OCI-LY3 (cell line): ENCODE measurements around the gene LPP.

Experiments
- H2AFZ ChIP-seq: fragments of 200-600, 300-600 bp; shearing (Covaris generic); 2 replicates; pipeline ENCODE4 v1.6.0; 2014; ENCODE audit warnings: antibody characterized with exemption, low read depth, low read length
- H3K27ac ChIP-seq: fragments of 200-600, 300-600 bp; sonication (generic); 2 replicates; pipeline ENCODE4 v1.5.1; 2014; ENCODE audit warnings: mild to moderate bottlenecking, low read length, moderate library complexity, mixed read lengths
- H3K27me3 ChIP-seq: fragments of 200-600, 300-600 bp; sonication (generic); 2 replicates; pipeline ENCODE4 v1.6.1; 2014; ENCODE audit warnings: low read depth, low read length, mixed read lengths
- H3K36me3 ChIP-seq: fragments of 200-600, 300-600 bp; sonication (generic); replicated peaks from 2 replicates; pipeline ENCODE3; 2014; ENCODE audit warnings: low read depth, low read length, mixed read lengths
- H3K4me1 ChIP-seq: fragments of 300-600, 200-600 bp; sonication (generic); 2 replicates; pipeline ENCODE4 v1.6.1; 2014; ENCODE audit warnings: low read length, mixed read lengths
- H3K4me2 ChIP-seq: fragments of 200-600, 300-600 bp; sonication (generic); 2 replicates; pipeline ENCODE4 v1.6.1; 2014; ENCODE audit warnings: low read length, mixed read lengths
- H3K4me3 ChIP-seq: fragments of 300-600, 200-600 bp; sonication (generic); 2 replicates; pipeline ENCODE4 v1.5.1; 2014; ENCODE audit warnings: antibody characterized with exemption, mild to moderate bottlenecking, low read length, moderate library complexity
- H3K79me2 ChIP-seq: fragments of 300-600, 200-600 bp; shearing (Covaris generic); 2 replicates; pipeline ENCODE4 v1.6.1; 2014; ENCODE audit warnings: mild to moderate bottlenecking, low read length, mixed read lengths
- H3K9ac ChIP-seq: fragments of 300-600, 200-600 bp; shearing (Covaris generic); 2 replicates; pipeline ENCODE4 v1.6.0; 2014; ENCODE audit warnings: mild to moderate bottlenecking, low read length, moderate library complexity
- H3K9me3 ChIP-seq: fragments of 200-600, 300-600 bp; shearing (Covaris generic); 2 replicates; pipeline ENCODE4 v1.6.1; 2014; ENCODE audit warnings: low read length, mixed read lengths; ENCODE audit not compliant: insufficient read depth
- H4K20me1 ChIP-seq: fragments of 200-600, 300-600 bp; sonication (generic); 2 replicates; pipeline ENCODE4 v1.6.1; 2016; ENCODE audit warnings: low read length, mixed read lengths; ENCODE audit not compliant: insufficient read depth
- EZH2phosphoT487 ChIP-seq: fragments of 200-600 bp; shearing (Covaris generic); IDR thresholded peaks from 2 replicates; pipeline ENCODE4 v1.6.1; 2018; ENCODE audit warnings: antibody characterized with exemption, mixed run types, low read depth
- TF ChIP-seq, protein P1 (sequence below): fragments of 200-600, 300-600 bp; sonication (generic); IDR thresholded peaks from 2 replicates; pipeline ENCODE4 v1.5.1; 2014; ENCODE audit warnings: antibody characterized with exemption, low read length, low read depth

LPP gene

DNA sequence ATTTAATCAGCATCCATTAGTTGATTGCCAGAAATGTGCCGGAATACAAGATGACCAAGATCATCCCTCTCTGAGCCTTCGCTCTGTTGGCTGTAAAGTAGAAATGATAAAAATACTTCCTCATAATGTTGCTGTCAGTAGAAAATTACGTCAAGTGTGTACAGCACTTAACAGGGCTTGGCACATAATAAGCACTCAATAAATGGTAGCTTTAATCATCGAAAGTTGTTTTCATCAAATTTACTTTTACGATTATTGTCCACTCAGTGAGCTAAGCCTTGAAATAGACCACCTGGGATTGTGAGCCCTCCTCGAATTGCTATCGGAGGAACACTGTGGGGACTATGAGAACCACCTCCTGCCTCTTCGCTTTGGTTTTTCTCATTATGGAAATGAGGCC is 716.5 kb downstream of the LPP start:
- TF ChIP-seq, protein P1, sequence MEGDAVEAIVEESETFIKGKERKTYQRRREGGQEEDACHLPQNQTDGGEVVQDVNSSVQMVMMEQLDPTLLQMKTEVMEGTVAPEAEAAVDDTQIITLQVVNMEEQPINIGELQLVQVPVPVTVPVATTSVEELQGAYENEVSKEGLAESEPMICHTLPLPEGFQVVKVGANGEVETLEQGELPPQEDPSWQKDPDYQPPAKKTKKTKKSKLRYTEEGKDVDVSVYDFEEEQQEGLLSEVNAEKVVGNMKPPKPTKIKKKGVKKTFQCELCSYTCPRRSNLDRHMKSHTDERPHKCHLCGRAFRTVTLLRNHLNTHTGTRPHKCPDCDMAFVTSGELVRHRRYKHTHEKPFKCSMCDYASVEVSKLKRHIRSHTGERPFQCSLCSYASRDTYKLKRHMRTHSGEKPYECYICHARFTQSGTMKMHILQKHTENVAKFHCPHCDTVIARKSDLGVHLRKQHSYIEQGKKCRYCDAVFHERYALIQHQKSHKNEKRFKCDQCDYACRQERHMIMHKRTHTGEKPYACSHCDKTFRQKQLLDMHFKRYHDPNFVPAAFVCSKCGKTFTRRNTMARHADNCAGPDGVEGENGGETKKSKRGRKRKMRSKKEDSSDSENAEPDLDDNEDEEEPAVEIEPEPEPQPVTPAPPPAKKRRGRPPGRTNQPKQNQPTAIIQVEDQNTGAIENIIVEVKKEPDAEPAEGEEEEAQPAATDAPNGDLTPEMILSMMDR = no peak
- no peak for TF ChIP-seq EZH2phosphoT487
- Histone ChIP-seq H3K79me2 (no peaks in the 10 kb centered on the region), H3K27ac (no peak overlapping the region), H3K9me3 (no peaks in the 10 kb centered on the region), H3K4me2 (no peak overlapping the region), H2AFZ (no peak overlapping the region), H3K4me1 (peaks cover 17% of the 10 kb centered on the region), H3K27me3 (no peaks in the 10 kb centered on the region), H3K9ac (no peak overlapping the region), H3K4me3 (no peak overlapping the region), H4K20me1 (no peaks in the 10 kb centered on the region), H3K36me3 (peaks cover 5% of the 10 kb centered on the region)

DNA sequence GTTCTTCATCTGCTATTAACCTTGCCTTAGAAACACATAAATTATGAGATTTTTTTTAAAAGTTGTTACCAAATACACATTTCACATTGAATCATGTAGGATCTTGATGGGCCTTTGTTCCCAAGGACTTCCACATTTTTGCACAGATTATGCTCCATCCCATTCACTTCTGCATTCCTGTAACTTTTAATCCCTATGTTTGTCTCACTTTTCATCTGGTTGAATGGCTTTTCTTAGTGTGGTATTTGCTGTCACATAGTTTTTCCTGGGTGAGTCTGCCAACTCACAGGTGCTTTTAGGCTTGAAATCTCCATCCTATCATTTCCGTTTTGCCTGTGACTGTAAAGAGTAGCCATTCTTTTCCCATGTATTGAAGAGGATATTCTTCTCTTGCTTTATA is 720.6 kb downstream of the LPP start:
- H3K36me3 ChIP-seq = peaks cover 5% of the 10 kb centered on the region
- no peak overlapping the region for H2AFZ ChIP-seq
- H3K4me1 ChIP-seq = no peaks in the 10 kb centered on the region
- H3K4me3 ChIP-seq = no peak overlapping the region
- H3K27me3 ChIP-seq = no peaks in the 10 kb centered on the region
- H3K9ac ChIP-seq = no peak overlapping the region
- no peaks in the 10 kb centered on the region for H4K20me1 ChIP-seq
- no peaks in the 10 kb centered on the region for H3K9me3 ChIP-seq
- no peaks in the 10 kb centered on the region for H3K79me2 ChIP-seq
- no peak for TF ChIP-seq EZH2phosphoT487
- TF ChIP-seq, protein P1 = no peak
- H3K27ac ChIP-seq = no peak overlapping the region
- H3K4me2 ChIP-seq = no peak overlapping the region

DNA sequence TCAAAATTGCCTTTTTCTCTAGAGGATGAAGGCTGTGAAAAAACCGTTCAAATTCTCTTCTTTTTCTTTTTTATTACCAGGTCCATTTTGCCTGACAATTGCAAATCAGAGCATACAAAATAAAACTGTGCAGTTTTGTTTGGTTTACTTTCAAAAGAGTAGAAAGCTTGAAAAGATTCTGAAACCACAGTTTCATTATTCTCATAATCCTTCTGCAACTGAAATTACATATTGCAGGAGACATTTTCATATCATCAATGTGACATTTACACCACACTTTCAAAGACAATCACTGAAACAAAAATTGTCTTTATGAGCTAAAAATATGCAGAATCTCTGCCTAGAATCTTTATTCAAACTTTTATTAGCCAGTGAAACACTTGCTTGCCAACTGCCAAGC is 721.5 kb downstream of the LPP start:
- peaks cover 5% of the 10 kb centered on the region for H3K36me3 ChIP-seq
- H3K27ac ChIP-seq = no peak overlapping the region
- no peaks in the 10 kb centered on the region for H4K20me1 ChIP-seq
- no peak overlapping the region for H3K4me3 ChIP-seq
- H3K79me2 ChIP-seq = no peaks in the 10 kb centered on the region
- no peaks in the 10 kb centered on the region for H3K27me3 ChIP-seq
- H3K9me3 ChIP-seq = no peaks in the 10 kb centered on the region
- no peak overlapping the region for H3K9ac ChIP-seq
- no peak for TF ChIP-seq EZH2phosphoT487
- TF ChIP-seq, protein P1 = no peak
- H3K4me2 ChIP-seq = no peak overlapping the region
- no peak overlapping the region for H2AFZ ChIP-seq
- no peaks in the 10 kb centered on the region for H3K4me1 ChIP-seq

DNA sequence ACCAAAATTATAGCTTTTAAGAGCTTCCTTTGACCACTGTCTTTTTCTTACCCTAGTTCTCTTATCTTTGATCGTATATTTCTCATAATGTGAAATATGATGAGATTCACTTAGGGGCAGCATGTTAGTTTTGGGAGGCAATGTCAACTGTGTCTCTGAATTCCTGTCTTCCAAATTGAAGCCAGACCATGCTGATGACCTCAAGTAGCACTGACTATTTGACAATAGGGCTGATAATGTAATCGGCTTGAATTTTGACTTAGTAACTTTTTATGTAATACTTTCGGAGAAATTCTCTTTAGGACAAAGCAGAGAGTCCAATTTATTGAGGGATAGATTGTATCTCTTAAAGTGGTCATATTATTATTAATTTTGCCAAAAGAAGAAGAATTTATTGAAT is 722.4 kb downstream of the LPP start:
- Histone ChIP-seq H4K20me1 (no peaks in the 10 kb centered on the region), H3K27ac (no peak overlapping the region), H3K4me2 (no peak overlapping the region), H3K27me3 (no peaks in the 10 kb centered on the region), H3K9ac (no peak overlapping the region), H3K4me1 (no peaks in the 10 kb centered on the region), H3K4me3 (no peak overlapping the region), H3K9me3 (no peaks in the 10 kb centered on the region), H3K36me3 (peaks cover 5% of the 10 kb centered on the region), H3K79me2 (no peaks in the 10 kb centered on the region), H2AFZ (no peak overlapping the region)
- no peak for TF ChIP-seq EZH2phosphoT487
- TF ChIP-seq, protein P1 = no peak
